Prostate gland (tissue), 2 donors: Measurements from ENCODE around the gene RNF43.

Experiments used
- CTCF ChIP-seq, 4 experiments: fragments of 200-600 bp in 2 of 4; fragments of 450-650 bp in 2 of 4; sonication (generic) in 2 of 4; IDR thresholded peaks; 1 replicate in 3 of 4; 2 replicates in 1 of 4; pipeline ENCODE4 v1.5.1; 2016 to 2019; ENCODE audit warnings: antibody characterized with exemption in 4 of 4, mild to moderate bottlenecking in 2 of 4, moderate library complexity in 2 of 4
- POLR2A ChIP-seq: fragments of 450-650 bp; IDR thresholded peaks from one replicate; pipeline ENCODE4 v1.6.1; 2016; ENCODE audit warnings: antibody characterized with exemption, mild to moderate bottlenecking
- POLR2AphosphoS5 ChIP-seq: sonication (generic); formaldehyde crosslinking; IDR thresholded peaks from one replicate; pipeline ENCODE4 v1.6.1; 2017; ENCODE audit warnings: antibody characterized with exemption

- peak in 1 of 4 experiments; percentile 6 for TF ChIP-seq CTCF (IDR thresholded peaks at IDR 0.05)
- TF ChIP-seq POLR2AphosphoS5: peak; percentile 48
- TF ChIP-seq POLR2A: no peak
Measured at GRCh38 chr17:58412961-58413586, 4.3 kb downstream of the RNF43 start.
